ENCODE measurements around the gene OR5H6.

- TF ChIP-seq CTCF (conservative IDR thresholded peaks at IDR 0.05; ENCODE audit: low read length) (no peak), EZH2phosphoT487 (IDR thresholded peaks at IDR 0.05; ENCODE audit: borderline replicate concordance) (no peak)
These were observed 8.1 kb downstream of the OR5H6 start for GRCh38 chr3:98272126-98272525.
